ENCODE data around the gene RDH14.

DNA sequence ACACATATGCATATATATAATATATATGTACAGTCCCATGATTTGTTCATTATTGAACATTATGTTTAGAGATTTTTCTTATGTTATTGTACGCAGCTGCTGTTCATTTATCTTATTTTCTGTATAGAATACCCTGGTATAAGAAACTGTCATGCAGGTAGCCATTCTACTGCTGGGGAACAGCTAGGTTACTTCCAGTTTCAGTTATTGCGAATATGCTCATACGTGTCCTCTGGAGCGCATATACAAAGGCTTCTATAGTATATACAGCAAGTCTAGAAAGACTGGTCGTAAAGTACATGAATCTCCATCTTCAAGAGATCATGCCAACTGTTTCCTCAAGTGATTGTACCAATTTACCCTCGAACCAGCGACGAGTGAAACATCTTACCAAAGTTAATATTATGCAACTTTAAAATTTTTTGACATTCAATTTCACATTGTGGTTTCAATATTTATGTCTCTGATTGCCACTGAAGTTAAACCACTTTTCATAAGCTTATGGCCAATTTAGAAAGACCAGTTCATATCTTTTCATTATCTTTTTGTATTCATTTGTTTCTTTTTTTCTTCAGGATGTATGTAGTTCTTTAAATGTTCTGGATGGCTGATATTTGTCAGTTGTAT lies 53.5 kb downstream of the RDH14 start:
- TF ChIP-seq, protein P1, sequence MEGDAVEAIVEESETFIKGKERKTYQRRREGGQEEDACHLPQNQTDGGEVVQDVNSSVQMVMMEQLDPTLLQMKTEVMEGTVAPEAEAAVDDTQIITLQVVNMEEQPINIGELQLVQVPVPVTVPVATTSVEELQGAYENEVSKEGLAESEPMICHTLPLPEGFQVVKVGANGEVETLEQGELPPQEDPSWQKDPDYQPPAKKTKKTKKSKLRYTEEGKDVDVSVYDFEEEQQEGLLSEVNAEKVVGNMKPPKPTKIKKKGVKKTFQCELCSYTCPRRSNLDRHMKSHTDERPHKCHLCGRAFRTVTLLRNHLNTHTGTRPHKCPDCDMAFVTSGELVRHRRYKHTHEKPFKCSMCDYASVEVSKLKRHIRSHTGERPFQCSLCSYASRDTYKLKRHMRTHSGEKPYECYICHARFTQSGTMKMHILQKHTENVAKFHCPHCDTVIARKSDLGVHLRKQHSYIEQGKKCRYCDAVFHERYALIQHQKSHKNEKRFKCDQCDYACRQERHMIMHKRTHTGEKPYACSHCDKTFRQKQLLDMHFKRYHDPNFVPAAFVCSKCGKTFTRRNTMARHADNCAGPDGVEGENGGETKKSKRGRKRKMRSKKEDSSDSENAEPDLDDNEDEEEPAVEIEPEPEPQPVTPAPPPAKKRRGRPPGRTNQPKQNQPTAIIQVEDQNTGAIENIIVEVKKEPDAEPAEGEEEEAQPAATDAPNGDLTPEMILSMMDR (IDR thresholded peaks at IDR 0.05 in 8 of 11, conservative IDR thresholded peaks at IDR 0.05 in 3 of 11) = no peak
- TF ChIP-seq POLR2A (IDR thresholded peaks at IDR 0.05) = no peak
- TF ChIP-seq POLR2AphosphoS5 (IDR thresholded peaks at IDR 0.05) = no peak
